ENCODE measurements around the gene L3MBTL3. TPM values are rescaled to one million over a fixed set of nuclear protein-coding genes. Genes with fewer than 3 reads are reported as not detected.

L3MBTL3 gene
- total RNA-seq, 4 donors from 2014 or later = 8.1 to 57.6 (median 21.9) TPM

DNA sequence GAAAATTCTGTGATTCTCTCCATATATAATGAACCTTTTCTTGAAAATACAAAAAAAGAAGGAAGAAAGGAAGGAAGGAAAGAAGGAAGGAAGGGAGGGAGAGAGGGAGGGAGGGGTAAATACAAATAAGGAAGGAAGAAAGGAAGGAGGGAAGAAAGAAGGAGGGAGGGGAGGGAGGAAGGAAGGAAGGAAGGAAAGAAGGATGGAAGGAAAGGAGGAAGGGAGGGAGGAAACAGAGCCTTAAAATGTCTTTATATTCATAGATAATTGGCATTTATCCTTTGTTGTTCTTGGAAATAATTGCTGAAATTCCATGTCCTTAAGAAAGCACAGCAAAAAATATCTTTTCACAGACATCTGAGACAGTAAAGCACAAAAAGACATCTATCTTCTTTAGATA, 164.1 kb downstream of the L3MBTL3 start:
- H3K27ac ChIP-seq = no peak overlapping the region
- no peak overlapping the region for H3K4me3 ChIP-seq
- DNase-seq = no peak
- H3K9me3 ChIP-seq = no peaks in the 10 kb centered on the region
- TF ChIP-seq, protein P1, sequence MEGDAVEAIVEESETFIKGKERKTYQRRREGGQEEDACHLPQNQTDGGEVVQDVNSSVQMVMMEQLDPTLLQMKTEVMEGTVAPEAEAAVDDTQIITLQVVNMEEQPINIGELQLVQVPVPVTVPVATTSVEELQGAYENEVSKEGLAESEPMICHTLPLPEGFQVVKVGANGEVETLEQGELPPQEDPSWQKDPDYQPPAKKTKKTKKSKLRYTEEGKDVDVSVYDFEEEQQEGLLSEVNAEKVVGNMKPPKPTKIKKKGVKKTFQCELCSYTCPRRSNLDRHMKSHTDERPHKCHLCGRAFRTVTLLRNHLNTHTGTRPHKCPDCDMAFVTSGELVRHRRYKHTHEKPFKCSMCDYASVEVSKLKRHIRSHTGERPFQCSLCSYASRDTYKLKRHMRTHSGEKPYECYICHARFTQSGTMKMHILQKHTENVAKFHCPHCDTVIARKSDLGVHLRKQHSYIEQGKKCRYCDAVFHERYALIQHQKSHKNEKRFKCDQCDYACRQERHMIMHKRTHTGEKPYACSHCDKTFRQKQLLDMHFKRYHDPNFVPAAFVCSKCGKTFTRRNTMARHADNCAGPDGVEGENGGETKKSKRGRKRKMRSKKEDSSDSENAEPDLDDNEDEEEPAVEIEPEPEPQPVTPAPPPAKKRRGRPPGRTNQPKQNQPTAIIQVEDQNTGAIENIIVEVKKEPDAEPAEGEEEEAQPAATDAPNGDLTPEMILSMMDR (IDR thresholded peaks at IDR 0.05) = no peak
- TF ChIP-seq POLR2A (IDR thresholded peaks at IDR 0.05) = no peak
- no peak for TF ChIP-seq EP300 (IDR thresholded peaks at IDR 0.05; ENCODE audit: low read depth)
- TF ChIP-seq POLR2AphosphoS5 (IDR thresholded peaks at IDR 0.05) = no peak
- H3K27me3 ChIP-seq = no peaks in the 10 kb centered on the region
- in situ Hi-C loops (cut with MboI; ENCODE audit: low pct_ligation_motif_present in 1 of 4, low pct_unique_long_range_greater_than_20kb in 1 of 4, low sequenced_read_pairs in 3 of 4) = no loop called here
- intact Hi-C loops (cut with DNase I; ENCODE audit: low total_unique reads) = no loop called here
- no peaks in the 10 kb centered on the region for H3K36me3 ChIP-seq
- H3K4me1 ChIP-seq = no peaks in the 10 kb centered on the region

DNA sequence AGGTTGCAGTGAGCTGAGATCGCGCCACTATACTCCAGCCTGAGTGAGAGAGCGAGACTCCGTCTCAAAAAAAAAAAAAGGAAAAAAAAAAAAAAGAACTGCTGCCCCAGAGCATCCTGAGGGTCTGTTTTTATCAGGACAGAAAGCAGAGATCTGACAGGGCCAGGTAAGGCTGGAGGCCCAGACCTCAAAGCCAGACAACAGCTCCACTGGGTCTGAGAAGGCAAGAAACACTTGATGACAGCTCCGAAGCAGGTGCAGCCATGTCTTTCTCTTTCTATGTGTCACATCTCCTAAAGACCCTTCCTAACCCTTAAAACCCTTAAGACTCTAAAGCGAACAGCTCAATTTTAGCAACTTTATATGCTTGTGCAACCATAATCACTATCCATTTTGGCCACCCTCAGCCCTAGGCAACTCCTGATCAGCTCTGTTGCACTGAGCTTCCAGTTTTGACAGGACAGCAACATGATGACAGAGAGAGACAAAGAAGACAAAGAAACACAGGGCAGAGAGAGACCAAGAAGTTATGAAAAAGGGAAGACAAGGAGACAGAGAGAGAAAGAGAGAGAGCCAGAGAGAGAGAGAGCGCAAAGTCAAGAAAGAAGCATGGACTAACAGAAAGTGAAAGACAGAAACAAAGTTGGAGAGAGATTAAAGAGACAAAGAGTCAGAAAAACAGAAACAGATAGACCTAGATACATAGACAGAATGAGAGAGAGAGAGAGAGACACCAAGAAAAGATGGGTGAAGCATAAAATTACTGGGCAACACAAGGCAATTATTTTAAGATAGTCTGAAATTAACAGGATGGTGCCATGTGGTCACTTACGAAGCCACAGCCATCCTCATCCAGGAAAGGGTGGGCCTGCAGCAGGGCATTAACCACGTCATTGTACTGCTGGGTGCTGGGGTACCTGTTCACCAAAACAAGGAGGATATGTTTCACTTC, 165.2 kb downstream of the L3MBTL3 start:
- Histone ChIP-seq H3K4me1 (peaks cover 0 to 5% (median under 1%) of the 10 kb centered on the region in 4 donors), H3K27ac (no peak overlapping the region), H3K4me3 (no peak overlapping the region), H3K27me3 (no peaks in the 10 kb centered on the region), H3K9me3 (no peaks in the 10 kb centered on the region), H3K36me3 (no peaks in the 10 kb centered on the region)
- in situ Hi-C loops (cut with MboI; ENCODE audit: low pct_ligation_motif_present in 1 of 4, low pct_unique_long_range_greater_than_20kb in 1 of 4, low sequenced_read_pairs in 3 of 4) (no loop called here), intact Hi-C loops (cut with DNase I; ENCODE audit: low total_unique reads) (no loop called here)
- 88 to 96% methylated on average over 5 to 9 of the region's 9 CpGs for WGBS, 2 donors (ENCODE audit: low coverage in 1 of 2)
- no peak for DNase-seq
- no peak for TF ChIP-seq EP300 (IDR thresholded peaks at IDR 0.05; ENCODE audit: low read depth)
- TF ChIP-seq, protein P1 (IDR thresholded peaks at IDR 0.05) = no peak
- TF ChIP-seq POLR2A (IDR thresholded peaks at IDR 0.05) = no peak
- TF ChIP-seq POLR2AphosphoS5 (IDR thresholded peaks at IDR 0.05) = no peak

DNA sequence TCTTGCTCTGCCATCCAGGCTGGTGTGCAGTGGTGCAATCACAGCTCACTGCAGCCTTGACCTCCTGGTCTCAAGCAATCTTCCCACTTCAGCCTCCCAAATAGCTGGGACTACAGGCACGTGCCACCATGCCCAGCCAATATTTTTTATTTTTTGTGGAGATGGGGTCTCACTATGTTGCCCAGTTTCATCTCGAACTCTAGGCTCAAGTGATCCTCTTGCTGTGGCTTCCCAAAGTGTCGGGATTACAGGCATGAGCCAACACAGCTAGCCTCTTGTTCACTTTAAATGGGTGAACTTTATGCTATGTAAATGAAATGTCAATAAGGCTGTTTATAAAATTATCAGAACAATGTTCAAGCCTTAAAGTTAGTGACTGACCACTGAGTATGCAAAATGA, 167.3 kb downstream of the L3MBTL3 start:
- no peaks in the 10 kb centered on the region for H3K27me3 ChIP-seq
- in situ Hi-C loops (cut with MboI; ENCODE audit: low pct_ligation_motif_present in 1 of 4, low pct_unique_long_range_greater_than_20kb in 1 of 4, low sequenced_read_pairs in 3 of 4) (no loop called here), intact Hi-C loops (cut with DNase I; ENCODE audit: low total_unique reads) (no loop called here)
- WGBS, 2 donors (ENCODE audit: low coverage in 1 of 2) = 86 to 94% methylated on average over 1 to 3 of the region's 3 CpGs
- DNase-seq = no peak
- no peak overlapping the region for H3K4me3 ChIP-seq
- no peak overlapping the region for H3K27ac ChIP-seq
- H3K4me1 ChIP-seq = peaks cover 0 to 5% (median under 1%) of the 10 kb centered on the region in 4 donors
- TF ChIP-seq POLR2A (IDR thresholded peaks at IDR 0.05) (no peak), POLR2AphosphoS5 (IDR thresholded peaks at IDR 0.05) (no peak), EP300 (IDR thresholded peaks at IDR 0.05; ENCODE audit: low read depth) (no peak)
- TF ChIP-seq, protein P1 (IDR thresholded peaks at IDR 0.05) = no peak
- no peaks in the 10 kb centered on the region for H3K9me3 ChIP-seq
- no peaks in the 10 kb centered on the region for H3K36me3 ChIP-seq

DNA sequence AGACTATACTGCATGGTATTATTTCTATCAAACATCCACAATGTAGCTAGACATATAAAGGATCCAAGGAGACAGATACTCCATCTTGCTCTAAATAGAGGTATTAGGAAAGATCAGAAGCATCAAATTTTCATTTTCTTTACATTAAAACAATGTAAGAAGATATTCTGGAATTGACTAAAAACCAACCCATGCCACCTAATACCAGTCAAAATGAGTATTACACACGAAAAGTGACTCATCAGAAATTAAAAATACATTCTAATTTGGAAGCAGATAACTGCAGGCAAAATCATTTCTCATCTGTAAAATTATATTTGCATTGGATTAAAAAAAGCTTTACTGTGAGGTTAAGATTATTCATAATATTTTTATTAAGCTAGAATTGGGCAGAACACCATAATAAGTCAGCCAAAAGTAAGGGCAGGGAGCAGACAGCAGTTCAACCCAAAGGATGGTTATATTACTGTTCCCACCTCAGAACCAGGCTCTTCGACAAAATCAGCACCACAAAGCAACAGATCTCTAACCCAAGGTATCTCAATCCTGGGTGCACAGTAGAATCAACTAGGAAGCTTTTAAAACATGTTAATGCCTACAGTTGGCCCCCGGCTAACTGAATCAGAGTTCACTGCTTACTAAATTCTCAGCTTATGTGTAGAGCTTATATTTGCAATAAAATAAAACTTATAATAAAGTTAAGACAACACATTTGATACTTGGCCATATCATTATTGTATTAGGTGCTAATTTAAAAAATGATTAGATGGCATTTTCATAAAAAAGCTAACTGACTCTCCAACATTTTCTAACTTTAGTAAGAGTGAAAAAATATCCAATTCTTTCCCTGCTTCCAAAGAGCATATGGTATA, 169.2 kb downstream of the L3MBTL3 start:
- intact Hi-C loops (cut with DNase I; ENCODE audit: low total_unique reads) = no loop called here
- Histone ChIP-seq H3K4me3 (no peak overlapping the region), H3K4me1 (peaks cover 0 to 5% (median under 1%) of the 10 kb centered on the region in 4 donors), H3K36me3 (no peaks in the 10 kb centered on the region), H3K27ac (no peak overlapping the region), H3K27me3 (no peaks in the 10 kb centered on the region), H3K9me3 (no peaks in the 10 kb centered on the region)
- TF ChIP-seq EP300 (IDR thresholded peaks at IDR 0.05; ENCODE audit: low read depth) (no peak), POLR2AphosphoS5 (IDR thresholded peaks at IDR 0.05) (no peak), POLR2A (IDR thresholded peaks at IDR 0.05) (no peak)
- TF ChIP-seq, protein P1 (IDR thresholded peaks at IDR 0.05) = no peak
- 83 to 88% methylated on average over 3 of the region's 3 CpGs for WGBS, 2 donors (ENCODE audit: low coverage in 1 of 2)
- in situ Hi-C loops (cut with MboI; ENCODE audit: low pct_ligation_motif_present in 1 of 4, low pct_unique_long_range_greater_than_20kb in 1 of 4, low sequenced_read_pairs in 3 of 4) = no loop called here
- no peak for DNase-seq

All from transverse colon (tissue), 4 donors.